HepG2 (cell line): ENCODE data around the gene TAC3. TPM values are rescaled to one million over a fixed set of nuclear protein-coding genes. Genes with fewer than 3 reads are reported as not detected.

Source experiments
- ETV6 ChIP-seq: sonication (generic); formaldehyde crosslinking; conservative IDR thresholded peaks from 2 replicates; pipeline ENCODE4 v1.4.0; 2020; ENCODE audit warnings: missing genetic modification reagents
- JARID2 ChIP-seq: sonication (generic); formaldehyde crosslinking; IDR thresholded peaks from 2 replicates; pipeline ENCODE4 v1.8.1; 2023; ENCODE audit warnings: missing genetic modification reagents, inconsistent platforms; ENCODE audit not compliant: insufficient replicate concordance
- KDM6A ChIP-seq: IDR thresholded peaks from 2 replicates; pipeline ENCODE4 v1.6.1; 2016; ENCODE audit warnings: low read depth
- KLF16 ChIP-seq, 2 experiments: sonication (generic) in 1 of 2; formaldehyde crosslinking in 1 of 2; IDR thresholded peaks; 2 replicates each; pipeline versions ENCODE4 v1.6.1 to v1.8.0; 2016 to 2023; ENCODE audit warnings: missing genetic modification reagents in 2 of 2, missing compliant biosample characterization in 1 of 2
- RERE ChIP-seq: IDR thresholded peaks from 2 replicates; pipeline ENCODE4 v1.6.1; 2016; ENCODE audit warnings: low read depth, missing genetic modification reagents, missing compliant biosample characterization
- SNAI1 ChIP-seq: sonication (generic); formaldehyde crosslinking; IDR thresholded peaks from 2 replicates; pipeline ENCODE4 v1.5.0; 2020; ENCODE audit warnings: mild to moderate bottlenecking, missing genetic modification reagents, borderline replicate concordance
- SOX6 ChIP-seq, 2 experiments: fragments of 450-650 bp in 1 of 2; sonication (generic) in 1 of 2; formaldehyde crosslinking in 1 of 2; IDR thresholded peaks; 2 replicates each; pipeline versions ENCODE4 v1.4.0 to v1.6.1; 2017 to 2020; ENCODE audit warnings: antibody characterized with exemption in 1 of 2, mild to moderate bottlenecking in 1 of 2, missing genetic modification reagents in 1 of 2
- WIZ ChIP-seq: sonication (generic); formaldehyde crosslinking; IDR thresholded peaks from 2 replicates; pipeline ENCODE4 v1.5.1; 2020; ENCODE audit warnings: mild to moderate bottlenecking, missing genetic modification reagents
- ZFP62 ChIP-seq: sonication (generic); formaldehyde crosslinking; IDR thresholded peaks from 2 replicates; pipeline ENCODE4 v1.4.0; 2020; ENCODE audit warnings: missing genetic modification reagents
- ZNF329 ChIP-seq: sonication (generic); formaldehyde crosslinking; IDR thresholded peaks from 2 replicates; pipeline ENCODE4 v1.9.0; 2021; ENCODE audit warnings: low read depth, mild to moderate bottlenecking, missing genetic modification reagents
- ZNF652 ChIP-seq: IDR thresholded peaks from 2 replicates; pipeline ENCODE4 v1.6.1; 2016; ENCODE audit warnings: low read depth, borderline replicate concordance
- ZNF710 ChIP-seq: sonication (generic); formaldehyde crosslinking; IDR thresholded peaks from 2 replicates; pipeline ENCODE4 v1.5.0; 2020; ENCODE audit warnings: mild to moderate bottlenecking, missing genetic modification reagents, borderline replicate concordance
- ZNF878 ChIP-seq: sonication (generic); formaldehyde crosslinking; IDR thresholded peaks from 2 replicates; pipeline ENCODE4 v1.8.1; 2023; ENCODE audit warnings: mild to moderate bottlenecking, missing genetic modification reagents, moderate library complexity
- polyA plus RNA-seq, 8 experiments: library from polyadenylated mRNA; depleted of rRNA in 3 of 8; stranded (reverse) in 7 of 8; unstranded in 1 of 8; fragments of >200 nt; fragmentation: Illumina TruSeq in 4 of 8; extraction: Trizol in 4 of 8; gene quantifications; 2 replicates each; pipeline versions ENCODE4 v1.2.1 to v1.2.3, GENCODE V29; 2011 to 2016; ENCODE audit warnings: low read depth in 4 of 8, missing spikeins in 1 of 8, mixed read lengths in 1 of 8; ENCODE audit not compliant: insufficient read depth in 1 of 8
- total RNA-seq, 5 experiments: library from RNA; depleted of rRNA; stranded (reverse); fragments of >200 nt; fragmentation: Illumina TruSeq; extraction: Trizol; gene quantifications; 2 replicates each; pipeline ENCODE4 v1.2.3, GENCODE V29; 2016; ENCODE audit warnings: low read depth in 1 of 5
- TF ChIP-seq, protein P1 (sequence below): sonication (generic); formaldehyde crosslinking; IDR thresholded peaks from 2 replicates; pipeline ENCODE4 v1.8.0; 2022; ENCODE audit warnings: low read depth, missing genetic modification reagents
- TF ChIP-seq, protein P2 (sequence below): sonication (generic); formaldehyde crosslinking; IDR thresholded peaks from 2 replicates; pipeline ENCODE4 v1.8.1; 2023; ENCODE audit warnings: mild to moderate bottlenecking, inconsistent platforms, moderate library complexity, missing genetic modification reagents, borderline replicate concordance
- TF ChIP-seq, protein P3 (sequence below): sonication (generic); formaldehyde crosslinking; IDR thresholded peaks from 2 replicates; pipeline ENCODE4; 2020; ENCODE audit warnings: missing genetic modification reagents, mild to moderate bottlenecking, borderline replicate concordance

The TAC3 gene
- total and polyA plus RNA-seq, 2 of the 13 experiments (the other 11 are each of a cell fraction or from before 2014, with no cell fraction given), result 0.13 to 0.15 TPM

GRCh38 chr12:57049890-57050289 is 33.6 kb upstream of the TAC3 start, which contains the start of gene MYO1A (continued):
- TF ChIP-seq RERE (no peak), JARID2 (CRISPR knock-in tag) (no peak), SOX6 (IDR thresholded peaks at IDR 0.05) (no peak), SOX6 (CRISPR knock-in tag; IDR thresholded peaks at IDR 0.05) (no peak), ZNF329 (no peak), ZFP62 (no peak), ZNF878 (no peak), ETV6 (CRISPR knock-in tag) (0 out of 2 replicates have a peak, but pooled peaks have one; percentile 33), ZNF710 (CRISPR knock-in tag) (no peak), SNAI1 (CRISPR knock-in tag) (no peak), KLF16 (CRISPR knock-in tag; IDR thresholded peaks at IDR 0.05) (no peak), ZNF652 (peak; percentile 97), WIZ (CRISPR knock-in tag) (peak; percentile 66; the same call in 1 of the 2 replicates), KDM6A (CRISPR knock-in tag) (no peak)
- TF ChIP-seq, protein P1, sequence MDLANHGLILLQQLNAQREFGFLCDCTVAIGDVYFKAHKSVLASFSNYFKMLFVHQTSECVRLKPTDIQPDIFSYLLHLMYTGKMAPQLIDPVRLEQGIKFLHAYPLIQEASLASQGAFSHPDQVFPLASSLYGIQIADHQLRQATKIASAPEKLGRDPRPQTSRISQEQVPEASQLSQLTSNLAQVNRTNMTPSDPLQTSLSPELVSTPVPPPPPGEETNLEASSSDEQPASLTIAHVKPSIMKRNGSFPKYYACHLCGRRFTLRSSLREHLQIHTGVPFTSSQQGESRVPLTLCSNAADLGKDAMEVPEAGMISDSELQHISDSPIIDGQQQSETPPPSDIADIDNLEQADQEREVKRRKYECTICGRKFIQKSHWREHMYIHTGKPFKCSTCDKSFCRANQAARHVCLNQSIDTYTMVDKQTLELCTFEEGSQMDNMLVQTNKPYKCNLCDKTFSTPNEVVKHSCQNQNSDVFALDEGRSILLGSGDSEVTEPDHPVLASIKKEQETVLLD (CRISPR knock-in tag), result no peak
- TF ChIP-seq, protein P2, sequence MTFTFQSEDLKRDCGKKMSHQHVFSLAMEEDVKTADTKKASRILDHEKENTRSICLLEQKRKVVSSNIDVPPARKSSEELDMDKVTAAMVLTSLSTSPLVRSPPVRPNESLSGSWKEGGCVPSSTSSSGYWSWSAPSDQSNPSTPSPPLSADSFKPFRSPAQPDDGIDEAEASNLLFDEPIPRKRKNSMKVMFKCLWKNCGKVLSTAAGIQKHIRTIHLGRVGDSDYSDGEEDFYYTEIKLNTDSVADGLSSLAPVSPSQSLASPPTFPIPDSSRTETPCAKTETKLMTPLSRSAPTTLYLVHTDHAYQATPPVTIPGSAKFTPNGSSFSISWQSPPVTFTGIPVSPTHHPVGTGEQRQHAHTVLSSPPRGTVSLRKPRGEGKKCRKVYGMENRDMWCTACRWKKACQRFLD (CRISPR knock-in tag), result no peak
- TF ChIP-seq, protein P3, sequence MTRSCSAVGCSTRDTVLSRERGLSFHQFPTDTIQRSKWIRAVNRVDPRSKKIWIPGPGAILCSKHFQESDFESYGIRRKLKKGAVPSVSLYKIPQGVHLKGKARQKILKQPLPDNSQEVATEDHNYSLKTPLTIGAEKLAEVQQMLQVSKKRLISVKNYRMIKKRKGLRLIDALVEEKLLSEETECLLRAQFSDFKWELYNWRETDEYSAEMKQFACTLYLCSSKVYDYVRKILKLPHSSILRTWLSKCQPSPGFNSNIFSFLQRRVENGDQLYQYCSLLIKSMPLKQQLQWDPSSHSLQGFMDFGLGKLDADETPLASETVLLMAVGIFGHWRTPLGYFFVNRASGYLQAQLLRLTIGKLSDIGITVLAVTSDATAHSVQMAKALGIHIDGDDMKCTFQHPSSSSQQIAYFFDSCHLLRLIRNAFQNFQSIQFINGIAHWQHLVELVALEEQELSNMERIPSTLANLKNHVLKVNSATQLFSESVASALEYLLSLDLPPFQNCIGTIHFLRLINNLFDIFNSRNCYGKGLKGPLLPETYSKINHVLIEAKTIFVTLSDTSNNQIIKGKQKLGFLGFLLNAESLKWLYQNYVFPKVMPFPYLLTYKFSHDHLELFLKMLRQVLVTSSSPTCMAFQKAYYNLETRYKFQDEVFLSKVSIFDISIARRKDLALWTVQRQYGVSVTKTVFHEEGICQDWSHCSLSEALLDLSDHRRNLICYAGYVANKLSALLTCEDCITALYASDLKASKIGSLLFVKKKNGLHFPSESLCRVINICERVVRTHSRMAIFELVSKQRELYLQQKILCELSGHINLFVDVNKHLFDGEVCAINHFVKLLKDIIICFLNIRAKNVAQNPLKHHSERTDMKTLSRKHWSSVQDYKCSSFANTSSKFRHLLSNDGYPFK (CRISPR knock-in tag), result no peak
